ENCODE results near the gene PDSS2. TPM values are rescaled to one million over a fixed set of nuclear protein-coding genes. Genes with fewer than 3 reads are reported as not detected.

The PDSS2 gene
- polyA plus RNA-seq, 1 donor (not counting 4 experiments of a cell fraction or from before 2014, with no cell fraction given), result 12.5 TPM

DNA sequence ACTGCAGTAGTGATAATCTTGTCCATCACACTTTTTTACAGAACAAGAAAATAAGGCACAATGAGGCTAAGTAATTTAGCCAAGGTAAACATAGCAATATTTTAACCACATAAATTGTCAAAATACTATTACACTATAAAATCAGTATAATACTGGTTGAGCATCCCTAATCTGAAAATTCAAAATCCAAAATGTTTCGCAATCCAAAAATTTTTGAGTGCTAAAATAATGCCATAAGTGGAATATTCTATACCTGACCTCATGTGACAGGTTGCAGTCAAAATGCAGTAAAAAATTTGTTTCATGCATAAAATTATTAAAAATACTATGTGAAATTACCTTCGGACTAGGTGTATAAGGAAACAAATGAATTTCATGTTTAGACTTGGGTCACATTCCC, 101.5 kb downstream of the PDSS2 start:
- Histone ChIP-seq H3K9me1 (ENCODE audit: control insufficient read depth, extremely low read depth, insufficient read depth, low read length) (no peaks in the 10 kb centered on the region), H3K4me2 (ENCODE audit: control insufficient read depth, extremely low read depth, insufficient read depth, low read depth, low read length) (no peak overlapping the region), H2AFZ (ENCODE audit: control insufficient read depth, low read length) (no peak overlapping the region), H3K27me3 (ENCODE audit: control insufficient read depth, extremely low read depth, insufficient read depth, low read length) (no peaks in the 10 kb centered on the region), H3K27ac (ENCODE audit: control insufficient read depth, insufficient read depth, low read length) (no peak overlapping the region), H4K20me1 (ENCODE audit: control insufficient read depth, extremely low read depth, insufficient read depth, low read length) (no peaks in the 10 kb centered on the region), H3K9ac (ENCODE audit: control insufficient read depth, extremely low read depth, insufficient read depth, low read length) (no peak overlapping the region), H3K79me2 (ENCODE audit: control insufficient read depth, insufficient read depth, low read length) (no peaks in the 10 kb centered on the region), H3K9me3 (ENCODE audit: control insufficient read depth, low read depth, low read length) (no peaks in the 10 kb centered on the region), H3K36me3 (ENCODE audit: control insufficient read depth in 2 of 2, extremely low read depth in 1 of 2, insufficient read depth in 2 of 2, low read length in 2 of 2) (no peaks in the 10 kb centered on the region), H3K4me1 (ENCODE audit: control insufficient read depth, extremely low read depth, insufficient read depth, low read length) (no peaks in the 10 kb centered on the region), H3K4me3 (ENCODE audit: control insufficient read depth in 2 of 3, extremely low read depth in 1 of 3, insufficient read depth in 2 of 3, low read depth in 1 of 3, low read length in 3 of 3) (no peak overlapping the region)
- TF ChIP-seq, protein P1, sequence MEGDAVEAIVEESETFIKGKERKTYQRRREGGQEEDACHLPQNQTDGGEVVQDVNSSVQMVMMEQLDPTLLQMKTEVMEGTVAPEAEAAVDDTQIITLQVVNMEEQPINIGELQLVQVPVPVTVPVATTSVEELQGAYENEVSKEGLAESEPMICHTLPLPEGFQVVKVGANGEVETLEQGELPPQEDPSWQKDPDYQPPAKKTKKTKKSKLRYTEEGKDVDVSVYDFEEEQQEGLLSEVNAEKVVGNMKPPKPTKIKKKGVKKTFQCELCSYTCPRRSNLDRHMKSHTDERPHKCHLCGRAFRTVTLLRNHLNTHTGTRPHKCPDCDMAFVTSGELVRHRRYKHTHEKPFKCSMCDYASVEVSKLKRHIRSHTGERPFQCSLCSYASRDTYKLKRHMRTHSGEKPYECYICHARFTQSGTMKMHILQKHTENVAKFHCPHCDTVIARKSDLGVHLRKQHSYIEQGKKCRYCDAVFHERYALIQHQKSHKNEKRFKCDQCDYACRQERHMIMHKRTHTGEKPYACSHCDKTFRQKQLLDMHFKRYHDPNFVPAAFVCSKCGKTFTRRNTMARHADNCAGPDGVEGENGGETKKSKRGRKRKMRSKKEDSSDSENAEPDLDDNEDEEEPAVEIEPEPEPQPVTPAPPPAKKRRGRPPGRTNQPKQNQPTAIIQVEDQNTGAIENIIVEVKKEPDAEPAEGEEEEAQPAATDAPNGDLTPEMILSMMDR (optimal IDR thresholded peaks at IDR 0.05 in 1 of 3, IDR thresholded peaks at IDR 0.05 in 1 of 3, conservative IDR thresholded peaks at IDR 0.05 in 1 of 3; ENCODE audit: extremely low read depth in 1 of 3, insufficient read depth in 2 of 3, low read length in 3 of 3), result no peak
- no peak for TF ChIP-seq EZH2 (IDR thresholded peaks at IDR 0.05; ENCODE audit: low read length)
- DNase-seq (ENCODE audit: low read depth, low spot score) (no peak), FAIRE-seq (no peak)
- dilution Hi-C loops (cut with MboI; ENCODE audit: extremely low pct_ligation_motif_present, low sequenced_read_pairs), result no loop called here

DNA sequence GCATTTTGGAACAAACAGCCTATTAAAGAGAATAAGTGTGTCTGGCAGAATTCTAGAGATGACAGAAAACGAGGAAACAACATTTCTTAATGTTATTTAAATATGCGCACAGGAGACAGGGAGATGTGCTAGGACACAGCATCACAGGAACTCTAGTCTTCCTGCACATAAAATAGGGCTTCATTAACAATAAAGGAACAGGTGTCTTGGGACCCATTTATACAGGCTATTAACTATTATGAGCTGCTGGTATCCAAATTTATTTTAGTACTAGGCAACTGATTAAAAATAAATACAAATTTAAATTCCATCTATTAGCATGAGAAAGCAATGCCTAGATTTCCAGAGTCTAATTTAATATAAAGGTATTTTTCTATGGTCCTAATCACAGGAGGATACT, 102.3 kb downstream of the PDSS2 start:
- Histone ChIP-seq H3K4me2 (ENCODE audit: control insufficient read depth, extremely low read depth, insufficient read depth, low read depth, low read length) (no peak overlapping the region), H3K9me3 (ENCODE audit: control insufficient read depth, low read depth, low read length) (no peaks in the 10 kb centered on the region), H3K4me3 (ENCODE audit: control insufficient read depth in 2 of 3, extremely low read depth in 1 of 3, insufficient read depth in 2 of 3, low read depth in 1 of 3, low read length in 3 of 3) (no peak overlapping the region), H3K9me1 (ENCODE audit: control insufficient read depth, extremely low read depth, insufficient read depth, low read length) (no peaks in the 10 kb centered on the region), H3K27ac (ENCODE audit: control insufficient read depth, insufficient read depth, low read length) (no peak overlapping the region), H3K79me2 (ENCODE audit: control insufficient read depth, insufficient read depth, low read length) (no peaks in the 10 kb centered on the region), H2AFZ (ENCODE audit: control insufficient read depth, low read length) (no peak overlapping the region), H3K9ac (ENCODE audit: control insufficient read depth, extremely low read depth, insufficient read depth, low read length) (no peak overlapping the region), H3K36me3 (ENCODE audit: control insufficient read depth in 2 of 2, extremely low read depth in 1 of 2, insufficient read depth in 2 of 2, low read length in 2 of 2) (no peaks in the 10 kb centered on the region), H3K4me1 (ENCODE audit: control insufficient read depth, extremely low read depth, insufficient read depth, low read length) (no peaks in the 10 kb centered on the region), H3K27me3 (ENCODE audit: control insufficient read depth, extremely low read depth, insufficient read depth, low read length) (no peaks in the 10 kb centered on the region), H4K20me1 (ENCODE audit: control insufficient read depth, extremely low read depth, insufficient read depth, low read length) (no peaks in the 10 kb centered on the region)
- FAIRE-seq (no peak), DNase-seq (ENCODE audit: low read depth, low spot score) (no peak)
- dilution Hi-C loops (cut with MboI; ENCODE audit: extremely low pct_ligation_motif_present, low sequenced_read_pairs), result no loop called here
- TF ChIP-seq, protein P1 (optimal IDR thresholded peaks at IDR 0.05 in 1 of 3, IDR thresholded peaks at IDR 0.05 in 1 of 3, conservative IDR thresholded peaks at IDR 0.05 in 1 of 3; ENCODE audit: extremely low read depth in 1 of 3, insufficient read depth in 2 of 3, low read length in 3 of 3), result no peak

Data from keratinocyte (primary cell).